Duodenal mucosa (tissue), 2 donors: ENCODE measurements around the gene SPDYE6.
"Not testable (repeated sequence)": the region's sequence is repeated elsewhere in the genome, so short reads cannot be mapped to it uniquely, and the experiment has no call there.

ENCODE experiments used
- H3K27ac ChIP-seq: one replicate; pipeline ENCODE4 v1.7.0; 2013; ENCODE audit warnings: low read depth, low read length
- H3K27me3 ChIP-seq, 2 donors: one replicate each; pipeline ENCODE4 v1.7.0; 2013; ENCODE audit warnings: low read length in 2 of 2, control low read depth in 1 of 2; ENCODE audit not compliant: insufficient read depth in 2 of 2, control insufficient read depth in 1 of 2
- H3K36me3 ChIP-seq, 2 donors: one replicate each; pipeline ENCODE4 v1.7.0; 2013; ENCODE audit warnings: low read length in 2 of 2, control low read depth in 1 of 2; ENCODE audit not compliant: insufficient read depth in 2 of 2, control insufficient read depth in 1 of 2
- H3K4me1 ChIP-seq, 2 donors: one replicate each; pipeline ENCODE4 v1.7.0; 2013; ENCODE audit warnings: low read length in 2 of 2, control low read depth in 1 of 2; ENCODE audit not compliant: insufficient read depth in 2 of 2, control insufficient read depth in 1 of 2
- H3K4me3 ChIP-seq, 2 donors: one replicate each; pipeline ENCODE4 v1.7.0; 2013; ENCODE audit warnings: low read length in 2 of 2, low read depth in 1 of 2
- H3K9ac ChIP-seq, 2 donors: one replicate each; pipeline ENCODE4 v1.7.0; 2013; ENCODE audit warnings: low read length in 2 of 2, low read depth in 1 of 2
- H3K9me3 ChIP-seq, 2 donors: one replicate each; pipeline ENCODE4 v1.7.0; 2013; ENCODE audit warnings: low read length in 2 of 2, control low read depth in 1 of 2; ENCODE audit not compliant: control insufficient read depth in 1 of 2

SPDYE6 gene

DNA sequence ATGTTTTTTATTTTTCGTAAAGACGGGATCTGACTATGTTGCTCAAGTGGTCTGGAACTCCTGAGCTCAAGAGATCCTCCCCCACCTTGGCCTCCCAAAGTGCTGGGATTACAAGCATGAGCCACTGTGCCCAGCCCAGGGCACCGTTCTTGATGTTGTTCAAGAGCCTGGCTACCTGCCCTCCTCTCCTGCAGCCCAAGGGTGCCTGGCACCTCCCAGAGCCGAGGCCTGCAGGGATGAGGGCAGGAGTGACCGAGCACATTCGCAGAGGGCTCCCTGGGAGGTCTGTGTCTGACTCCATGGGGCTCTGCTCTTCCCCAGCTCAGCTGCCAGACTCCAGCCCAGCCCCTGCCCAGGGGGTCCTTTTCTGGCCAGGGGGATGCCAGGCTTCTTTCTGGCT lies 54.2 kb downstream of the SPDYE6 start:
- Histone ChIP-seq H3K36me3 (no peaks in the 10 kb centered on the region), H3K4me1 (peaks cover 8 to 13% of the 10 kb centered on the region in 2 donors), H3K27me3 (no peaks in the 10 kb centered on the region), H3K9ac (no peak overlapping the region), H3K4me3 (no peak overlapping the region), H3K9me3 (no peaks in the 10 kb centered on the region), H3K27ac (no peak overlapping the region)

DNA sequence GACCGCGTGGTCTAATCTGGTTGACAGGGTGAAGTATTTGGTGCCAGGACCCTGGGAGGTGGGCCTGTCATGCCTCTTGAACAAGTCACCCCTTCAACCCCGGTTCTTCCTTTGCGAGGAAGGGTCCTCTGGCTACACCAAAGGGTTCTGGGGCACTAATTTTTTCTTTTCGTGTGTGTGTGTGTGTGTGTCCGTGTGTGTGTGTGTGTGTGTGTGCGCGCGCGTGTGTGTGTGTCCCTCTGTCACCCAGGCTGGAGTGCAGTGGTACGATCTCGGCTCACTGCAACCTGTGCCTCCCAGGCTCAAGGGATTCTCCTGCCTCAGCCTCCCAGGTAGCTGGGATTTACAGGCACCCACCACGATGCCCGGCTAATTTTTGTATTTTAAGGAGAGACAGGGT lies 54.9 kb downstream of the SPDYE6 start:
- not testable (repeated sequence) for H3K9me3 ChIP-seq, H3K4me3 ChIP-seq, H3K36me3 ChIP-seq, H3K9ac ChIP-seq, H3K27ac ChIP-seq, H3K4me1 ChIP-seq, H3K27me3 ChIP-seq

DNA sequence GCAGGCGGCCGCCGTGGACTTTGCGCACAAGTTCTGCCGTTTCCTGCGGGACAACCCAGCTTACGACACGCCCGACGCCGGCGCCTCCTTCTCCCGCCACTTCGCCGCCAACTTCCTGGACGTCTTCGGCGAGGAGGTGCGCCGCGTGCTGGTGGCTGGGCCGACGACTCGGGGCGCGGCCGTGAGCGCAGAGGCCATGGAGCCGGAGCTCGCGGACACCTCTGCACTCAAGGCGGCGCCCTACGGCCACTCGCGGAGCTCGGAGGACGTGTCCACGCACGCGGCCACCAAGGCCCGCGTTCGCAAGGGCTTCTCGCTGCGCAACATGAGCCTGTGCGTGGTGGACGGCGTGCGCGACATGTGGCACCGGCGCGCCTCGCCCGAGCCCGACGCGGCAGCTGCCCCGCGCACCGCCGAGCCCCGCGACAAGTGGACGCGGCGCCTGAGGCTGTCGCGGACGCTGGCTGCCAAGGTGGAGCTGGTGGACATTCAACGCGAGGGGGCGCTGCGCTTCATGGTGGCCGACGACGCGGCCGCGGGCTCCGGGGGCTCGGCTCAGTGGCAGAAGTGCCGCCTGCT lies 55.5 kb downstream of the SPDYE6 start:
- Histone ChIP-seq H3K9ac (no peak overlapping the region), H3K9me3 (no peaks in the 10 kb centered on the region), H3K27ac (no peak overlapping the region), H3K36me3 (no peaks in the 10 kb centered on the region), H3K27me3 (no peaks in the 10 kb centered on the region), H3K4me1 (peaks cover 0 to 7% of the 10 kb centered on the region in 2 donors), H3K4me3 (no peak overlapping the region)

DNA sequence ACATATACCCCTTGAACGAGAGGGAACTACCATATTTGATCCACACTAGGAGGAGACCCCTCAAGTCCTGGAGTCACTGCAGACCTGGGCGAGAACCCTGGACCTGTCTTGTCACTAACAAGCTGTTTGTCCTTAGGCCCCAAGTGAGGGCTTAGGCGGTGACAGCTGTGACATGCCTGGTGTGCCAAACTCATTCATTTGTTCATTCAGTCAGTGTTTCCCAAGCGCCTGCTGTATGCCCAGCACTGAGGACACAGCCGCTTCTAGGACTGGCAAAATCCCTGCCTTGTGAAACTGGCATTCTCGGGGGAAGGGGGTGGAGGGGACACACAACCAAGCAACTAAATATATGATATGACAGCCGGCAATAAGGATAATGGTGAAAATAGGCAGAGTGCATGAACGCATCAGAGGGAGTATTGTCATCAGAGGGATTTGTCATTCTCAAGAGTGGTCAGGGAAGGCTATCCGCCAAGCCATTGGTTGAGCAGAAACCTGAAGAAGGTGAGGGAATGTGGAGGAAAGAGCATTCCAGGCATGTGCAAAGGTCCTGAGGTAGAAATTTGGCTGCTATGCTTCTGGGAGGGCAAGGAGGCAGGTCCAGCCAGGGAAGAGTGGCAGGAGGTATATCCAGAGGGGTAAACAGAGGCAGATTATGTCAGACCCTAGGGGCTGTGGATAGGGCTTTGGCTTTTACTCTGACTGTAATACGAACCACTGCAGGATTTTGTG lies 58.6 kb downstream of the SPDYE6 start:
- no peaks in the 10 kb centered on the region for H3K9me3 ChIP-seq
- no peak overlapping the region for H3K9ac ChIP-seq
- H3K27me3 ChIP-seq = no peaks in the 10 kb centered on the region
- peaks cover 0 to 14% of the 10 kb centered on the region in 2 donors for H3K4me1 ChIP-seq
- no peak overlapping the region for H3K4me3 ChIP-seq
- H3K27ac ChIP-seq = no peak overlapping the region
- no peaks in the 10 kb centered on the region for H3K36me3 ChIP-seq

DNA sequence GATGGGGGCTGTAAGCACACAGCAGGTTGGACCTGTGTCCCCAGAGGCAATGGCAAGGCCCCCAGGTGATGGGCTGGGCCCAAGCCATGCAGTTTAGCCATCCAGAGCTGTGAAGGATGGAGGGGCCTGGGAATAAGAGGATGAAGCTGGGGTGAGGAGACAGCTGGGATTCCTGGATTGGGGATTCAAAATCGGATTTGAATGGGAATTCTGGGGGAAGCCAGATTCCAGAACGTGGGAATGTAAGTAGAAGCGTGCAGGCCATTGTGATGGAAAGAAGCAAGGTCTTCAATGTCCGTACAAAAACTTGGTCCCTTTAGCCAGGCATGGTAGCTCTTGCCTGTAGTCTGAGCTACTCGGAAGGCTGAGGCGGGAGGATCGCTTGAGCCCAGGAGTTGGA lies 59.7 kb downstream of the SPDYE6 start:
- Histone ChIP-seq H3K9me3 (no peaks in the 10 kb centered on the region), H3K27me3 (no peaks in the 10 kb centered on the region), H3K9ac (no peak overlapping the region), H3K4me3 (no peak overlapping the region), H3K27ac (no peak overlapping the region), H3K4me1 (peaks cover 0 to 14% of the 10 kb centered on the region in 2 donors), H3K36me3 (no peaks in the 10 kb centered on the region)

GRCh38 chr7:102296179-102296438 lies 60.1 kb downstream of the SPDYE6 start:
- no peaks in the 10 kb centered on the region for H3K27me3 ChIP-seq
- H3K36me3 ChIP-seq = no peaks in the 10 kb centered on the region
- H3K4me1 ChIP-seq = peaks cover 0 to 14% of the 10 kb centered on the region in 2 donors
- no peaks in the 10 kb centered on the region for H3K9me3 ChIP-seq
- no peak overlapping the region for H3K4me3 ChIP-seq
- H3K9ac ChIP-seq = no peak overlapping the region
- H3K27ac ChIP-seq = no peak overlapping the region
